LNCaP clone FGC (cell line): ENCODE data around the gene PCBP3.
A peak's percentile ranks its signal among the peaks of the same experiment; 100 is the strongest.
"Not testable (repeated sequence)": the region's sequence is repeated elsewhere in the genome, so short reads cannot be mapped to it uniquely, and the experiment has no call there.

Experiments
- DNase-seq: peaks from one replicate; pipeline ENCODE4 v3.0.0-alpha.2; 2011; ENCODE audit warnings: low read depth
- H3K4me3 ChIP-seq: 2 replicates; pipeline ENCODE4 v1.5.1; 2011; ENCODE audit warnings: mild to moderate bottlenecking, low read depth, low read length, control low read depth
- CTCF ChIP-seq: IDR thresholded peaks from 2 replicates; pipeline ENCODE4 v1.5.1; 2012; ENCODE audit warnings: mild to moderate bottlenecking; ENCODE audit not compliant: control insufficient read depth, insufficient read depth; ENCODE audit errors: extremely low read depth

Gene PCBP3

GRCh38 chr21:45642122-45642813 is 1.3 kb upstream of the PCBP3 start:
- TF ChIP-seq CTCF: no peak
- DNase-seq: no peak
- no peak overlapping the region for H3K4me3 ChIP-seq

GRCh38 chr21:45644041-45644906 is 749 bp downstream of the PCBP3 start:
- DNase-seq: no peak
- H3K4me3 ChIP-seq: peak overlapping the region; percentile 41
- no peak for TF ChIP-seq CTCF

- no peak overlapping the region for H3K4me3 ChIP-seq
- TF ChIP-seq CTCF: no peak
- no peak for DNase-seq
Observed at GRCh38 chr21:45651921-45652320, 8.4 kb downstream of the PCBP3 start.

GRCh38 chr21:45655124-45655523 is 11.6 kb downstream of the PCBP3 start:
- no peak for DNase-seq
- no peak for TF ChIP-seq CTCF
- H3K4me3 ChIP-seq: no peak overlapping the region

GRCh38 chr21:45656114-45656513 is 12.6 kb downstream of the PCBP3 start:
- DNase-seq, H3K4me3 ChIP-seq: not testable (repeated sequence)

GRCh38 chr21:45661913-45662622 is 18.5 kb downstream of the PCBP3 start:
- peak; percentile 44 for DNase-seq
- H3K4me3 ChIP-seq: not testable (repeated sequence)

GRCh38 chr21:45662623-45663245 is 19.2 kb downstream of the PCBP3 start:
- DNase-seq: peak; percentile 50
- H3K4me3 ChIP-seq: not testable (repeated sequence)
- peak; percentile 46 for TF ChIP-seq CTCF
